ENCODE measurements around the gene KATNIP. TPM values are rescaled to one million over a fixed set of nuclear protein-coding genes. Genes with fewer than 3 reads are reported as not detected.

Gene KATNIP
- total RNA-seq, 1 donor from 2014 or later: 23.8 TPM

DNA sequence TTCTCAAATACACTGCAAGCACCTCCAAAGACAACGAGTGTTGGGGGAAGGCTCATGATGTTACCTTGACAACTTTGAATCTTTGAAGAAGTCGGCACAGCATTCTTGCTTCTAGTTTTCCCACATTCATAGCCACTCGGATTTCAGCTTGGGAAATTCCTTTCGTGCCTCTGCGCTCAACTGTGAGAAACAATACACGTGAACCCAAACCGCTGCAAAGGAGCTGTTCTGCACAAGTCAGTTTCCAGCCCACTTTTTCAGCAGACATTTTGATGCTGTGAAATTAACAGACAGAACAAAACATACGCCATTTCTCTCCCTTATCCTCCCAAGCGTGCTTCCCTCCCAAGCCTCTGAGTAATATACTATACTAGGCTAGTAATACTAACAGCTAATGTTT is 41.5 kb upstream of the KATNIP start:
- intact Hi-C loops (cut with DNase I): no loop called here
- no peaks in the 10 kb centered on the region for H3K4me1 ChIP-seq
- peaks cover 91% of the 10 kb centered on the region for H3K36me3 ChIP-seq
- TF ChIP-seq, protein P1, sequence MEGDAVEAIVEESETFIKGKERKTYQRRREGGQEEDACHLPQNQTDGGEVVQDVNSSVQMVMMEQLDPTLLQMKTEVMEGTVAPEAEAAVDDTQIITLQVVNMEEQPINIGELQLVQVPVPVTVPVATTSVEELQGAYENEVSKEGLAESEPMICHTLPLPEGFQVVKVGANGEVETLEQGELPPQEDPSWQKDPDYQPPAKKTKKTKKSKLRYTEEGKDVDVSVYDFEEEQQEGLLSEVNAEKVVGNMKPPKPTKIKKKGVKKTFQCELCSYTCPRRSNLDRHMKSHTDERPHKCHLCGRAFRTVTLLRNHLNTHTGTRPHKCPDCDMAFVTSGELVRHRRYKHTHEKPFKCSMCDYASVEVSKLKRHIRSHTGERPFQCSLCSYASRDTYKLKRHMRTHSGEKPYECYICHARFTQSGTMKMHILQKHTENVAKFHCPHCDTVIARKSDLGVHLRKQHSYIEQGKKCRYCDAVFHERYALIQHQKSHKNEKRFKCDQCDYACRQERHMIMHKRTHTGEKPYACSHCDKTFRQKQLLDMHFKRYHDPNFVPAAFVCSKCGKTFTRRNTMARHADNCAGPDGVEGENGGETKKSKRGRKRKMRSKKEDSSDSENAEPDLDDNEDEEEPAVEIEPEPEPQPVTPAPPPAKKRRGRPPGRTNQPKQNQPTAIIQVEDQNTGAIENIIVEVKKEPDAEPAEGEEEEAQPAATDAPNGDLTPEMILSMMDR (IDR thresholded peaks at IDR 0.05): no peak
- no peak overlapping the region for H3K27ac ChIP-seq
- DNase-seq: no peak
- H3K27me3 ChIP-seq: no peaks in the 10 kb centered on the region
- no peak for ATAC-seq
- H3K4me3 ChIP-seq: no peak overlapping the region
- H3K9me3 ChIP-seq: no peaks in the 10 kb centered on the region

GRCh38 chr16:27511657-27512448 is 38.1 kb upstream of the KATNIP start:
- H3K36me3 ChIP-seq: peaks cover 72% of the 10 kb centered on the region
- H3K27me3 ChIP-seq: no peaks in the 10 kb centered on the region
- intact Hi-C loops (cut with DNase I): no loop called here
- H3K9me3 ChIP-seq: no peaks in the 10 kb centered on the region
- TF ChIP-seq, protein P1 (IDR thresholded peaks at IDR 0.05): no peak
- DNase-seq (no peak), ATAC-seq (no peak)
- H3K4me1 ChIP-seq: no peaks in the 10 kb centered on the region
- no peak overlapping the region for H3K4me3 ChIP-seq
- no peak overlapping the region for H3K27ac ChIP-seq

GRCh38 chr16:27514806-27515205 is 35.1 kb upstream of the KATNIP start:
- no peaks in the 10 kb centered on the region for H3K27me3 ChIP-seq
- DNase-seq (no peak), ATAC-seq (no peak)
- H3K4me3 ChIP-seq: no peak overlapping the region
- no peak overlapping the region for H3K27ac ChIP-seq
- TF ChIP-seq, protein P1 (IDR thresholded peaks at IDR 0.05): no peak
- no peaks in the 10 kb centered on the region for H3K4me1 ChIP-seq
- intact Hi-C loops (cut with DNase I): no loop called here
- peaks cover 68% of the 10 kb centered on the region for H3K36me3 ChIP-seq
- no peaks in the 10 kb centered on the region for H3K9me3 ChIP-seq

DNA sequence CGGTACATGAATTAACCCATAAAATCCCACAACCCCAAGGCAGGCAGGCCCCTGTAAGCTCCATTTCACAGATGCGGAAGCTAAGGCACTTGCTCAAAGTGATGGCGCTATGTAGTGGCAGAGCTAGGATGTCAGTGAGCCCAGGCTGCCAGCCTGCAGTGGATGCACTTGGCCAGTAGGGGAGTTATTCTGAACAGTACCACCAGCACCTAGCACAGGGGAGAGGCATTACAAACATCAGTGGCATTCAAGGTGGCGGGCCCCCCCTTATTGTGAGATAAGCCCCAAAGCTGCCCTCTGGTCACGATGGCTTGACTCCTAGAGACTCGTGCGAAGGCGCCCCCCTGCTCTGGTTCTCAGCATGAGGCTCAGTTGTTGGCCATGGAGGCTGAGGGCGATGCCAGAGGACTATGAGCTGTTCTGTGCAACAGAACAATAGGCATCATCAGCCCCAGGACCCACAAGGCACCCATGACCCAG is 34.0 kb upstream of the KATNIP start:
- H3K9me3 ChIP-seq: no peaks in the 10 kb centered on the region
- intact Hi-C loops (cut with DNase I): no loop called here
- ATAC-seq (peak; percentile 63), DNase-seq (no peak)
- TF ChIP-seq, protein P1 (IDR thresholded peaks at IDR 0.05): peak; percentile 47
- H3K27ac ChIP-seq: no peak overlapping the region
- peaks cover 57% of the 10 kb centered on the region for H3K36me3 ChIP-seq
- no peak overlapping the region for H3K4me3 ChIP-seq
- H3K4me1 ChIP-seq: no peaks in the 10 kb centered on the region
- no peaks in the 10 kb centered on the region for H3K27me3 ChIP-seq

DNA sequence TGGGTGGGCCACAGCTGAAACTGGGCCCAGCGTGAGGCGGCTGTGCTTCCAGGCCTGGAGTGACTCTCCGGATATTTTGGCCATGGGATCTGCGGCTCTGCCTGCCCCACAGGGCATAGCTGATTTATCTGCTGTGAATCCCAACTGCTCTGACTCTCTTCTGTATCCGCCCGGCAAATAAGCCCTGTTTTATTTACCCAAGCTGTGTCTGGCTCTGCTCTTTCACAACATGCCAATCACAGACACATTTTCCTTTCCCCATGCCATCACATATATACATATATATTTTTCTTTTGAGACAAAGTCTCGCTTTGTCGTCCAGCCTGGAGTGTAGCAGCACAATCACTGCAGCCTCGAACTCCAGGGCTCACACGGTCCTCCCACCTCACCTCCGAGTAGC is 33.6 kb upstream of the KATNIP start:
- intact Hi-C loops (cut with DNase I): no loop called here
- no peak for ATAC-seq
- TF ChIP-seq, protein P1 (IDR thresholded peaks at IDR 0.05): no peak
- Histone ChIP-seq H3K27me3 (no peaks in the 10 kb centered on the region), H3K4me3 (no peak overlapping the region), H3K4me1 (no peaks in the 10 kb centered on the region), H3K9me3 (no peaks in the 10 kb centered on the region), H3K36me3 (peaks cover 53% of the 10 kb centered on the region), H3K27ac (no peak overlapping the region)
- no peak for DNase-seq

Data from upper lobe of right lung (tissue), 1 donor.